Ishikawa (cell line): ENCODE results near the gene ST3GAL5.

ENCODE experiments used
- CEBPB ChIP-seq: IDR thresholded peaks from 2 replicates; pipeline ENCODE4 v1.6.1; 2012
- CREB1 ChIP-seq: IDR thresholded peaks from 2 replicates; pipeline ENCODE4 v1.6.1; 2012; ENCODE audit warnings: low read depth
- EGR1 ChIP-seq: IDR thresholded peaks from 2 replicates; pipeline ENCODE4 v1.6.1; 2012
- EP300 ChIP-seq: IDR thresholded peaks from 2 replicates; pipeline ENCODE4 v1.6.1; 2012; ENCODE audit warnings: borderline replicate concordance
- MAX ChIP-seq: IDR thresholded peaks from 2 replicates; pipeline ENCODE4 v1.6.1; 2012
- NFIC ChIP-seq: IDR thresholded peaks from 2 replicates; pipeline ENCODE4 v1.6.1; 2012
- REST ChIP-seq: IDR thresholded peaks from 2 replicates; pipeline ENCODE4 v1.6.1; 2012; ENCODE audit warnings: low read depth, mild to moderate bottlenecking
- TAF1 ChIP-seq: IDR thresholded peaks from 2 replicates; pipeline ENCODE4 v1.6.1; 2012; ENCODE audit warnings: low read depth, mild to moderate bottlenecking
- USF1 ChIP-seq: IDR thresholded peaks from 2 replicates; pipeline ENCODE4 v1.6.1; 2012
- YY1 ChIP-seq: IDR thresholded peaks from 2 replicates; pipeline ENCODE4 v1.6.1; 2012; ENCODE audit warnings: low read depth

- no peak for TF ChIP-seq CREB1
- no peak for TF ChIP-seq REST
- no peak for TF ChIP-seq EP300
- TF ChIP-seq YY1: no peak
- TF ChIP-seq CEBPB: no peak
- no peak for TF ChIP-seq EGR1
- no peak for TF ChIP-seq USF1
- no peak for TF ChIP-seq MAX
- no peak for TF ChIP-seq TAF1
- no peak for TF ChIP-seq NFIC
Observed at GRCh38 chr2:85906748-85907147, 18.0 kb upstream of the ST3GAL5 start.
